Endometrial microvascular endothelial cells (primary cell): ENCODE measurements around the gene WNT5B. TPM values are rescaled to one million over a fixed set of nuclear protein-coding genes. Genes with fewer than 3 reads are reported as not detected.
"Not testable (repeated sequence)": the region's sequence is repeated elsewhere in the genome, so short reads cannot be mapped to it uniquely, and the experiment has no call there.

Experiments used
- in situ Hi-C: cut with HindIII; loops from 2 replicates; pipeline ENCODE4 v1.10.0; 2017; ENCODE audit warnings: low sequenced_read_pairs, low pct_unique_long_range_greater_than_20kb; ENCODE audit errors: inconsistent ontology term
- total RNA-seq: library from RNA; depleted of rRNA; stranded (reverse); fragments of >200 nt; gene quantifications from one replicate; pipeline ENCODE4 v1.2.3, GENCODE V29; 2015; ENCODE audit errors: inconsistent ontology term

Gene WNT5B
- total RNA-seq, 1 donor from 2014 or later: 6.1 TPM

DNA sequence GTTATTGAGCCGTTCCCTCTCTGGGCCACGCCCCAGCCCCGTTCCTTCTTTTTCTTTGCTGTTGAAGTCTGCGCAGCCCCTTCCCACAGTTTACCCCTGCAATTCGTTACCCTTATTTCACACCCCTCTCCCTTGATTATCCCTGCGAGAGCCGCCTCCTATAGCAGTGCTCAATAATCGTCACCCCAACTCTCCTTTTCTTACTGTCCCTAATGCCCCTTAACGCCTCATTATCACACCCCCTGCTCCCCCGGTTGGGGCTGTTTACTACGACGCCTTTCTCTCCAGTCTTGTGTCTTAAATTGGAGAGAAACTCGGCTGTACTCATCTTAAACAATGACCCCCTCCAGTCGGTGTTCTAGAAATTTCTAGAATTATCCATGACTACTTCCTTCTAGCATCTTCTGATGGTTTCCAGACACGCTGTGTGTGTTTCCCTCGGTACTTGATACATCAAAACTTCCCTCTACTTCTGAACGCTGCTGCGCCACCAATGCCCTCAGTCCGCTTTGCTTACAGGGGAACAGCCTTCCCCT is 33.9 kb upstream of the WNT5B start:
- in situ Hi-C loops: no loop called here

GRCh38 chr12:1595690-1596347 is 33.2 kb upstream of the WNT5B start:
- in situ Hi-C loops: no loop called here

DNA sequence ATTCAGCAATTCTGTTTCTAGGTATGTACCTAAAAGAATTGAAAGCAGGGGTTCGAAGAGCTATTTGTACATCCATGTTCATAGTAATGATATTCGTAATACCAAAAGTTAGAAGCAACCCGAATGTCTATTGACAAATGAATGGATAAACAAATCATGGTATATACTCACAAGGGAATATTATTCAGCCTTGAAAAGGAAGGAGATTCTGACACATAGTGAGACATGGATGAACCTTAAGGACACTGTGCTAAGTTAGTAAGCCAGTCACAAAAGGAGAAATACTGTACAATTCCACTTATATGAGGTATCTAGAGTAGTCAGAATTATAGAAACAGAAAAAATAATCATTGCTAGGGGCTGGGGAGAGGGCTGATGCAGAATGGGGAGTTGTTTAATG is 30.3 kb upstream of the WNT5B start:
- in situ Hi-C loops: no loop called here

GRCh38 chr12:1602706-1603105 is 26.3 kb upstream of the WNT5B start:
- in situ Hi-C loops: not testable (repeated sequence)

DNA sequence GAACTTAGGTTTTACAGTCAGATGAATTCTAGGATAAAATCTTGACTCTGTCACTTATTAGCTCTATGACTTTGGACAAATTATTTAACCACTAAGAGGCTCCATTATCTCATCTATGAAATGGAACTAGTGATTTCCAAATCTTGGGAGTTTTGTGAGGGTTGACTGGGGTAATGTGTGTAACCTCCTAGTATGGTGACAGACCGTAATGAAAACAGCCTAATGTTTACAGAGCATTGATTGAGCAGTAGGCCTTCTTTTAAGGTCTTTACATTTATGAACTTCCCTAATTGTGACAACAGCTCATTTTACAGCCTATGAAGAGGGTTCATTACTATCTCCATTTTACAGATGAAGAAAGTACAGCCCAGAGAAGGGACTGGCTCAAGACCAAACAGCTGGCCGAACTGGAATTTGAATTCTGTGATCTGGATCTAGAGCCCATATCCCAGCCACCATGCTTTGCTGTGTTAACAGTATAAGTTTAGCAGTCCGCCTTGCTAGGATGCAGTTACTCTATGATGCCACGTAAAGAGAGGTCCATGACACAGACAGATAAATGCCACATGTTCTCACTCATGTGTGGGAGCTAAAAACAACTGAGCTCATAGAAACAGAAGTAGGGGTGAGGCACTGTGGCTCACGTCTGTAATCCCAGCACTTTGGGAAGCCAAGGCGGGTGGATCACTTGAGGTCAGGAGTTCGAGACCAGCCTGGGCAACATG is 25.6 kb upstream of the WNT5B start:
- in situ Hi-C loops: no loop called here

- in situ Hi-C loops: no loop called here
Measured at GRCh38 chr12:1604464-1604863, 24.6 kb upstream of the WNT5B start.

DNA sequence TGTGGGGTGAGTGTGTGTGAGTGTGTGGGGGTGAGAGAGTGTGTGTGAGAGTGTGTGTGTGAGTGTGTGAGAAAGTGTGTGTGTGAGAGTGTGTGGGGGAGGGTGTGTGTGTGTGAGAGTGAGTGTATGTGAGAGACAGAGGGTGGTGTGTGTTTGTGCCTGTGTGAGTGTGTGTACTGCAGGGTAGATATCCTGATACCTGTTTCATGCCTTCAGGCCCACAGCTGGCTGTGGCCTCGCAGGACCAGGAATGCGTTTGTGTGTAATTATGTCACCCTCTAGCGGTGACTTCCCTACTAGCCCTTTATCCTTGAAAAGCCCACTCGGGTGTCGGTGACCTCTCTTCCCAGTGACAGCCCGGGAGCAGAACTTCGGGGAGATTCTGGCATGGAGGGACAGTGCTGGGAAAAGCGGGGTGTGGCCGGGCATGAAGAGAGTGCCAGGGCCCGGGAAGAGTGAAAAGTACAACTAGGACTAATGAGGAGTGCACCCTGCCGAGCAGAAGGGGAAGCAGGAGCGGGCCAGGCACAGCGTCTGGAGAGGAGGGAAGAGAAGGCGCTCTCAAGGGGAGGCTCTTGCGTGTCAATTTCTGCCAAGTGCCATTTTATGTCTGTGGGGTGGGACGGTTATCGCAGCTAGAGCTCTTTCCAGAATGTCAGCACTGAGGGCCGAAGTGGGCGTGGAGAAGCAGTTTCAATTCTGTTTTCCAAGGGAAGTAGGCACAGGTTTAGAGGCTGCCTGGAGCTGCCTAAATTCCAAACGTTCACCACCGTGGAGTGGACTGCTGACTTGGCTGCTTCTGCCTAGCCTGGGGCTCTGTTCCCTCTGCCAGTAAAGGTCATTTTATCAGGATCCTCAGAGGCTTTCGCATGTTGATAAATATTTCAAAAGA is 23.7 kb upstream of the WNT5B start:
- in situ Hi-C loops: no loop called here

GRCh38 chr12:1606021-1606622 is 22.9 kb upstream of the WNT5B start:
- in situ Hi-C loops: no loop called here

- in situ Hi-C loops: no loop called here
Measured at GRCh38 chr12:1607940-1608712, 20.9 kb upstream of the WNT5B start.

DNA sequence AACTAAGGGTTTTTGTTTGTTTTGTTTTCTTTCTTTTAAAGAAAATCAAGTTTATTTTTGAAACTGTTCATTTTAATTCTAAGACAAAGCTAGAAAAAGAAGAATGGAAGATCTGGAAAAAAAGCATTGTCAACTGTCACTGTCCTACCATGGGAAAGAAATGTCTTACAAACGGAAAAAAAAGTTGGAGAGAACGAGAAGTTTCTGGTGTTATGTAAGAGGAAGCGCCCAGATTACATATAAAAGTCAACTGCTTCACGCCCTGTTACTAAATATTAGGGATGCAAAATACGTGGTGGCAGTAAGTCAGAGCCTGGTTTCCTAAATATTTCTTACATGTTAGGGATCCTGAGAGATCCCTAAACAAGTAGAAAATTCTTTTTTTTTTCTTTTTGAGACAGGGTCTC is 20.3 kb upstream of the WNT5B start:
- in situ Hi-C loops: no loop called here

- in situ Hi-C loops: no loop called here
Measured at GRCh38 chr12:1610072-1610643, 18.9 kb upstream of the WNT5B start.

GRCh38 chr12:1611803-1612572 is 17.0 kb upstream of the WNT5B start:
- in situ Hi-C loops: no loop called here

DNA sequence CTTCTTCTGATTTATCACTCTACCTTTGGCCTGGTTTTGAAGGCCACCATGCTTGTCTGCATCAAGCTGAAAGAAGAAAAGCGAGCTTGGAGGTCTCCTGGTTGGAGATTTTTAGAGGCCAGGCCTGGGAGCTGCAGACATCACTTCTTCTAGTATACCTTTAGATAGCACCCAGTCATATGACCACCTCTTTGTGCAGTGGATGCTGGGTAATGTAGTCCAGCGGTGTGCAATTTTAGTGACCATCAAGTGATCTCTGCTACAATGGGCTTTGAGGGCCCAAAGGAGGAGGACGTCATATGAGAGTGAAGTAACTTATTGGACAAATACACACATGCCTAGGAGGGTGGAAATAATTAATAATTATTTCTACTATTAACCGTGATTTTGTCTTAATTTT is 15.2 kb upstream of the WNT5B start:
- in situ Hi-C loops: no loop called here

- in situ Hi-C loops: no loop called here
Measured at GRCh38 chr12:1614360-1614759, 14.7 kb upstream of the WNT5B start.

DNA sequence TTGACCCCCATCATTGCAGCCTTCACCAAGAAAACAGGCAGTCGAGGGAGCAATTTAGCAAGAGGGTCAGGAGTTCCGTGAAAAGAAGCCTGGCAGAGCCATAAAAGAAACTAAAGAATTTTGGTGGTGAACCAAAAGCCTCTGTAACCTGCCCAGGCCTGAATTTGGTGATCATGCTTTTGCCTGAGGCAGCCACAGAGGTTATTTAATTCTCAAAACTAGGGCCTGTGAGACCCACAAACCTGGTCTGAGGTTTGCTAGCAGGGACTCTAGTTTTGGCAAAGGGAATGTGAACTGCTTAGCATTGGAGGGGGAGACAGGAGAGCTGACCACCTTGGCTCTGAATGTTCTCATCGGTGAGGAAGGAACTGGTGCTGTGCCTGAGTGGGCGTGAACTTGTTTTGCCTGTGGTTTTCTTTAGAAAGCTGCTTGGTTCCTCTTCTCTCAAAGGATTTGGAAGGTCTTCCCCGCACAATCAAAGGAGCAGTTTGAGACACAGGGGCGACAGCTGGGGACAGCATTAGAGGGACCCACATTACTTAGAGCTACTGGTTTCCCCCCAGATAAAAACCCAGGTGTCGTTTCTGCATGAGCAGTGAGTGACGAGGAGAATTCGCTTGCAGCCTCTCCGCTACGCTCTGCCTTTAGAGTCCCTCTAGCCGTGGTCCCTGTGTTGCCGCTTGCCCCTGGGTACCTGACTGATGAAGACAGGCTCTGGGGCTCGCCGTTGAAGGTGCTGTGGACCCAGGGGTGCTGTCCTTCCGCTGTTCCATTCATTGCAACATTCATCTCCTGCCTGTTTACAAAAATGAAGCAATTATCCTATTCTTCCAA is 12.6 kb upstream of the WNT5B start:
- in situ Hi-C loops: no loop called here

- in situ Hi-C loops: no loop called here
Measured at GRCh38 chr12:1618489-1618888, 10.5 kb upstream of the WNT5B start.

DNA sequence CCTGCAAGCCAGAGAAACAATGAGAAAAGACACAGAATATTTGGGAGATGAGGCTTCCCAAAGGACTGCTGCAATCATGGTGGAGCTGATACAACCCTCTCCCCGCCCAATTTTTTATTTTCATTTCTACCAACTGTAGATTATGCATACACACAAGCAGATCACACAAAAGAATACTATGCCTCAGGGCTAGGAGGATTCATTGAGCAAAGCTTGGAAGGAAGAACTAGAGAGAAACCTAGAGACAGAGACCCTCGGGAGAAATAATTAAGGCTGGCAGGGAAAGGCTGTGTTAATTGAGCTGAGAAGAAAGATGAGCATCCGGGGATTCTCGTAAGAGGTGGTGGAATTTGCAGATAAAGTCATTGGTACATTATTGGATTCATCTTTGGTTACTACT is 9.9 kb upstream of the WNT5B start:
- in situ Hi-C loops: no loop called here
